CD14-positive monocyte (primary cell): ENCODE measurements around the gene NIP7. TPM values are rescaled to one million over a fixed set of nuclear protein-coding genes. Genes with fewer than 3 reads are reported as not detected.

Experiments
- DNase-seq, 3 donors: peaks; one replicate each; pipeline ENCODE4 v3.0.0-alpha.2; 2011 to 2022
- H2AFZ ChIP-seq: 2 replicates; pipeline ENCODE4 v1.6.0; 2012; ENCODE audit warnings: mild to moderate bottlenecking, low read depth, low read length, inconsistent platforms; ENCODE audit not compliant: insufficient read depth, poor library complexity, severe bottlenecking
- H3K27ac ChIP-seq, 2 donors: 1 replicate in 1 of 2; 2 replicates in 1 of 2; pipeline ENCODE4 v1.5.1; 2012 to 2013; ENCODE audit warnings: low read length in 2 of 2, control low read depth in 1 of 2, inconsistent platforms in 1 of 2, low read depth in 1 of 2, mild to moderate bottlenecking in 1 of 2
- H3K27me3 ChIP-seq, 2 donors: one replicate each; pipeline versions ENCODE4 v1.6.0 to v1.6.1; 2011 to 2013; ENCODE audit warnings: low read length in 2 of 2; ENCODE audit not compliant: control insufficient read depth in 2 of 2, insufficient read depth in 2 of 2
- H3K36me3 ChIP-seq, 2 donors: replicated peaks in 1 of 2; 1 replicate in 1 of 2; 2 replicates in 1 of 2; pipeline versions ENCODE4 v1.5.1 to v1.6.1; 2012 to 2013; ENCODE audit warnings: low read length in 2 of 2, control low read depth in 1 of 2, inconsistent platforms in 1 of 2, mild to moderate bottlenecking in 1 of 2; ENCODE audit not compliant: insufficient read depth in 2 of 2, control insufficient read depth in 1 of 2
- H3K4me1 ChIP-seq, 2 donors: 1 replicate in 1 of 2; 2 replicates in 1 of 2; pipeline versions ENCODE4 v1.5.1 to v1.6.1; 2012 to 2013; ENCODE audit warnings: low read length in 2 of 2, control low read depth in 1 of 2, inconsistent platforms in 1 of 2, mild to moderate bottlenecking in 1 of 2, moderate library complexity in 1 of 2; ENCODE audit not compliant: insufficient read depth in 2 of 2, control insufficient read depth in 1 of 2
- H3K4me2 ChIP-seq: replicated peaks from 2 replicates; pipeline ENCODE3; 2012; ENCODE audit warnings: low read length, moderate library complexity, mild to moderate bottlenecking; ENCODE audit not compliant: poor library complexity, severe bottlenecking; ENCODE audit errors: extremely low read depth
- H3K4me3 ChIP-seq, 3 experiments: fragments of 200-600 bp in 1 of 3; sonication (generic) in 1 of 3; replicated peaks in 1 of 3; 1 replicate in 2 of 3; 2 replicates in 1 of 3; pipeline ENCODE4 v1.5.1; 2011 to 2013; ENCODE audit warnings: low read length in 3 of 3, mild to moderate bottlenecking in 3 of 3, control low read depth in 2 of 3, low read depth in 2 of 3, inconsistent platforms in 1 of 3, moderate library complexity in 1 of 3
- H3K79me2 ChIP-seq: 2 replicates; pipeline ENCODE4 v1.6.0; 2012; ENCODE audit warnings: mild to moderate bottlenecking, control low read depth, inconsistent platforms, low read length, moderate library complexity; ENCODE audit not compliant: insufficient read depth
- H3K9ac ChIP-seq: 2 replicates; pipeline ENCODE4 v1.6.0; 2017; ENCODE audit warnings: low read length, mild to moderate bottlenecking; ENCODE audit not compliant: insufficient read depth, poor library complexity, severe bottlenecking
- H3K9me3 ChIP-seq, 2 donors: replicated peaks in 1 of 2; 1 replicate in 1 of 2; 2 replicates in 1 of 2; pipeline versions ENCODE4 v1.5.1 to v1.6.1; 2012 to 2013; ENCODE audit warnings: low read length in 2 of 2, control low read depth in 1 of 2; ENCODE audit not compliant: control insufficient read depth in 1 of 2, insufficient read depth in 1 of 2
- H4K20me1 ChIP-seq: 2 replicates; pipeline ENCODE4 v1.6.0; 2012; ENCODE audit warnings: mild to moderate bottlenecking, low read length, control low read depth, moderate library complexity; ENCODE audit not compliant: insufficient read depth
- H3K27ac Mint-ChIP-seq, 7 donors: one replicate each; pipeline ENCODE4 v1.8.0; 2020; ENCODE audit warnings: mild to moderate bottlenecking in 7 of 7, mixed read lengths in 7 of 7, moderate library complexity in 6 of 7, inconsistent platforms in 2 of 7
- H3K27me3 Mint-ChIP-seq, 3 donors: one replicate each; pipeline ENCODE4 v1.8.0; 2021 to 2022; ENCODE audit warnings: low read depth in 3 of 3, mild to moderate bottlenecking in 3 of 3, mixed read lengths in 3 of 3, moderate library complexity in 3 of 3, inconsistent platforms in 1 of 3
- H3K36me3 Mint-ChIP-seq, 2 donors: one replicate each; pipeline ENCODE4 v1.8.0; 2020; ENCODE audit warnings: mixed read lengths in 2 of 2, inconsistent platforms in 1 of 2, mild to moderate bottlenecking in 1 of 2
- H3K4me1 Mint-ChIP-seq: one replicate; pipeline ENCODE4 v1.8.0; 2020; ENCODE audit warnings: mild to moderate bottlenecking, mixed read lengths
- H3K4me3 Mint-ChIP-seq, 2 donors: one replicate each; pipeline ENCODE4 v1.8.0; 2020; ENCODE audit warnings: mild to moderate bottlenecking in 2 of 2, mixed read lengths in 2 of 2, moderate library complexity in 1 of 2
- H3K9me3 Mint-ChIP-seq, 7 donors: one replicate each; pipeline ENCODE4 v1.8.0; 2020 to 2022; ENCODE audit warnings: mixed read lengths in 7 of 7, mild to moderate bottlenecking in 6 of 7, moderate library complexity in 6 of 7, inconsistent platforms in 2 of 7
- WGBS: methylation state at CpG from one replicate; pipeline ENCODE4 v1.1.5; 2013; ENCODE audit warnings: missing lambda C conversion rate; ENCODE audit not compliant: insufficient coverage; 5-methylcytosine and 5-hydroxymethylcytosine counted together
- intact Hi-C, 2 donors: fragments of 100-400 bp; cut with micrococcal nuclease; formaldehyde crosslinking; loops; one replicate each; pipeline versions ENCODE4 v1.15.0 to v1.15.1; 2023
- polyA plus RNA-seq, 3 donors: library from polyadenylated mRNA; depleted of rRNA in 1 of 3; unstranded in 2 of 3; stranded (reverse) in 1 of 3; fragments of 300-500 nt in 2 of 3; fragments of >200 nt in 1 of 3; fragmentation: Illumina TruSeq in 2 of 3; gene quantifications; 1 replicate in 2 of 3; 2 replicates in 1 of 3; pipeline ENCODE4 v1.2.3, GENCODE V29; 2012 to 2021
- TF ChIP-seq, protein P1 (sequence below): fragments of 200-600 bp; IDR thresholded peaks from one replicate; pipeline ENCODE4 v1.8.0; 2022; ENCODE audit warnings: antibody characterized with exemption, mild to moderate bottlenecking

The NIP7 gene
- polyA plus RNA-seq, 3 donors = 3.0 to 16.4 (median 14.2) TPM

DNA sequence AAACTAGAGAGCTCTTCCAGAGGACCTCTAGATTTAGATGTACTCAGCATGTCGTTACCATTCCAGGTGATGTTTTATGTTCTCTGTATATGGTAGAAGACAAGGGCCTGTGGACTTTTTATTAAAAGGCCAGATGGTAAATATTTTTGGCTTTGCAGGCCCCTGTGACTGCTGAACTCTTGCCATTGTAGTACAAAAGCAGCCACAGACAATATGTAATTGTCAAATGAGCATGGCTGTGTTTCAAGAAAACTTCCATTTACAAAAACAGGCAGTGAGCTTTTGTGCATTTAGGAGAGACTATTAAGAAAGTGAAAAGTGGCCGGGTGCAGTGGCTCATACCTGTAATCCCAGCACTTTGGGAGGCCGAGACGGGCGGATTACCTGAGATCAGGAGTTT, 4.6 kb downstream of the NIP7 start:
- H3K27ac ChIP-seq = no peak overlapping the region
- peaks cover 0 to 3% (median 0%) of the 10 kb centered on the region in 3 donors for H3K27me3 Mint-ChIP-seq
- no peak overlapping the region for H3K4me2 ChIP-seq
- no peak overlapping the region for H3K9ac ChIP-seq
- 100% methylated on average over 1 of the region's 5 CpGs for WGBS
- peaks cover 27 to 35% of the 10 kb centered on the region in 2 donors for H3K4me1 ChIP-seq
- TF ChIP-seq, protein P1, sequence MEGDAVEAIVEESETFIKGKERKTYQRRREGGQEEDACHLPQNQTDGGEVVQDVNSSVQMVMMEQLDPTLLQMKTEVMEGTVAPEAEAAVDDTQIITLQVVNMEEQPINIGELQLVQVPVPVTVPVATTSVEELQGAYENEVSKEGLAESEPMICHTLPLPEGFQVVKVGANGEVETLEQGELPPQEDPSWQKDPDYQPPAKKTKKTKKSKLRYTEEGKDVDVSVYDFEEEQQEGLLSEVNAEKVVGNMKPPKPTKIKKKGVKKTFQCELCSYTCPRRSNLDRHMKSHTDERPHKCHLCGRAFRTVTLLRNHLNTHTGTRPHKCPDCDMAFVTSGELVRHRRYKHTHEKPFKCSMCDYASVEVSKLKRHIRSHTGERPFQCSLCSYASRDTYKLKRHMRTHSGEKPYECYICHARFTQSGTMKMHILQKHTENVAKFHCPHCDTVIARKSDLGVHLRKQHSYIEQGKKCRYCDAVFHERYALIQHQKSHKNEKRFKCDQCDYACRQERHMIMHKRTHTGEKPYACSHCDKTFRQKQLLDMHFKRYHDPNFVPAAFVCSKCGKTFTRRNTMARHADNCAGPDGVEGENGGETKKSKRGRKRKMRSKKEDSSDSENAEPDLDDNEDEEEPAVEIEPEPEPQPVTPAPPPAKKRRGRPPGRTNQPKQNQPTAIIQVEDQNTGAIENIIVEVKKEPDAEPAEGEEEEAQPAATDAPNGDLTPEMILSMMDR = no peak
- H3K79me2 ChIP-seq = peaks cover 30% of the 10 kb centered on the region
- H3K4me1 Mint-ChIP-seq = peaks cover 28% of the 10 kb centered on the region
- H3K27me3 ChIP-seq = no peaks in the 10 kb centered on the region
- H3K27ac Mint-ChIP-seq = no peak overlapping the region
- H3K4me3 ChIP-seq = no peak overlapping the region
- peaks cover 26% of the 10 kb centered on the region in 2 donors for H3K36me3 Mint-ChIP-seq
- DNase-seq = no peak
- peaks cover 14 to 39% of the 10 kb centered on the region in 2 donors for H3K36me3 ChIP-seq
- intact Hi-C loops = no loop called here
- H3K9me3 ChIP-seq = no peaks in the 10 kb centered on the region
- H3K4me3 Mint-ChIP-seq = no peak overlapping the region
- H4K20me1 ChIP-seq = peaks cover 3% of the 10 kb centered on the region
- H3K9me3 Mint-ChIP-seq = no peaks in the 10 kb centered on the region
- H2AFZ ChIP-seq = no peak overlapping the region

DNA sequence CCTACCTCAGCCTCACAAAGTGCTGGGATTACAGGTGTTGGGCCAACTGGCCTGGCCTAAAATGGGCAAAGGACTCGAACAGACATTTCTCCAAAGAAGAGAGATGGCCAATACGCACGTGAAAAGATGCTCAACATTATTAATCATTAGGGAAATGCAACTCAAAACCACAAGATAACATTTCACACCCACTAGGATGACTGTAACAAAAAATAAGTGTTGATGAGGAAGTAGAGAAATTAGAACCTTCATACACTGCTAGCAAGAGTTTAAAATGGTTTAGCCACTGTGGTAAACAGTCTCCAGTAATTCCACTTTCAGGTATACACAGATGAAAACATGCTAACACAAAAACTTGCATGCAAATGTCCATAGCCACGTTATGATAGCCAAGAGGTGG, 6.4 kb downstream of the NIP7 start:
- Histone ChIP-seq H3K9ac (no peak overlapping the region), H3K27ac (peak overlapping the region; percentile 26 to 67), H3K4me3 (no peak overlapping the region), H3K4me2 (peak overlapping the region; percentile 17), H3K4me1 (peaks cover 18 to 22% of the 10 kb centered on the region in 2 donors), H3K36me3 (peaks cover 22 to 49% of the 10 kb centered on the region in 2 donors), H4K20me1 (peaks cover 3% of the 10 kb centered on the region), H3K79me2 (peaks cover 17% of the 10 kb centered on the region), H3K27me3 (no peaks in the 10 kb centered on the region), H2AFZ (no peak overlapping the region), H3K9me3 (no peaks in the 10 kb centered on the region)
- Mint-ChIP-seq H3K4me1 (peaks cover 20% of the 10 kb centered on the region), H3K9me3 (no peaks in the 10 kb centered on the region), H3K27me3 (no peaks in the 10 kb centered on the region), H3K36me3 (peaks cover 34 to 41% of the 10 kb centered on the region in 2 donors), H3K4me3 (no peak overlapping the region), H3K27ac (peak overlapping the region; percentile 36 to 89 (median 80))
- WGBS = no CpG with 5 or more reads among the region's 4 CpGs
- intact Hi-C loops = no loop called here
- peak; percentile 37 to 61 (median 48) for DNase-seq
- TF ChIP-seq, protein P1 = no peak
